Stimulated activated CD4-positive, alpha-beta T cell treated with anti-CD3 and anti-CD28 coated beads, Interleukin-15, amount 100 ng/mL, for 24 hours (primary cell): ENCODE measurements around the gene HARS1.
"Not testable (repeated sequence)": the region's sequence is repeated elsewhere in the genome, so short reads cannot be mapped to it uniquely, and the experiment has no call there.

Experiments
- DNase-seq: peaks from one replicate; pipeline ENCODE4 v3.0.0-alpha.2; 2020

HARS1 gene

GRCh38 chr5:140674211-140674610, 17.0 kb downstream of the HARS1 start:
- DNase-seq = no peak

- DNase-seq = peak; percentile 10
These were observed 17.8 kb downstream of the HARS1 start, which contains the start of gene DND1 for GRCh38 chr5:140673187-140673976. Gene DND1 (minus strand): TSS chr5:140673576. CDS start chr5:140673542, 34 bp downstream.

DNA sequence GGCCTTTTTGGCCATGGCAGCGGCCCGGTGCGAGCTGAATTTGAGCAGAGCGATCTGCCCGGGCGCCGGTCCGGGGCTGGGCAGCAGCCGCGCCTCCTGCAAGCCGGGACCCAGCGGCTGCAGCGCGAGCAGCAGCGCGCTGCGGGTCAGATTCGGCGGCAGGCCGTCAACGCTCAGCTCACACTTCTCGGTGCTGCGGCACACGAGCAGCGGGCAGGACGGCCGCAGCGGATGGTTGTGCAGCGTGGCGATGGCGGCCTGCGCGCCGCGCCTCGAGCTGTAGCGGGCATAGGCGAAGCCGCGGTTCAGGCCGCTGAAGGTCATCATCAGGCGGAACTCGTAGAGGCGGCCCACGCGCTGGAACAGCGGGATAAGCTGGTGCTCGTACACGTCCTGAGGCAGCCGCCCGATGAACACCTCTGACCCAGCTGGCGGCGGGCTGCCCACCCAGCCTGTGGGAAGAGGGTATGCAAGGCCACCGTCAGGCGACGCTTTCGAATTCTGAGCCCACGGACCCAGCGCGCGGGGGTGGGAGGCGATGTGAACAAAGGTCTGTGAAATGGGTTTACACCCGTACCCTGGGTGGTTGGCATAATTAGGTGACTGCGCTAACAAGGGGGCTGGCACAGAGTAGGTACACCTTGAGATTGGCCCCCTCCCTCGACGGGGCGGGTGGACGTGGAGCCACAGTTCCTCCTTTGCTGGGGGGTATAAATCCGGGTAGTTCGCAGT, 18.5 kb downstream of the HARS1 start:
- DNase-seq = peak; percentile 40

DNA sequence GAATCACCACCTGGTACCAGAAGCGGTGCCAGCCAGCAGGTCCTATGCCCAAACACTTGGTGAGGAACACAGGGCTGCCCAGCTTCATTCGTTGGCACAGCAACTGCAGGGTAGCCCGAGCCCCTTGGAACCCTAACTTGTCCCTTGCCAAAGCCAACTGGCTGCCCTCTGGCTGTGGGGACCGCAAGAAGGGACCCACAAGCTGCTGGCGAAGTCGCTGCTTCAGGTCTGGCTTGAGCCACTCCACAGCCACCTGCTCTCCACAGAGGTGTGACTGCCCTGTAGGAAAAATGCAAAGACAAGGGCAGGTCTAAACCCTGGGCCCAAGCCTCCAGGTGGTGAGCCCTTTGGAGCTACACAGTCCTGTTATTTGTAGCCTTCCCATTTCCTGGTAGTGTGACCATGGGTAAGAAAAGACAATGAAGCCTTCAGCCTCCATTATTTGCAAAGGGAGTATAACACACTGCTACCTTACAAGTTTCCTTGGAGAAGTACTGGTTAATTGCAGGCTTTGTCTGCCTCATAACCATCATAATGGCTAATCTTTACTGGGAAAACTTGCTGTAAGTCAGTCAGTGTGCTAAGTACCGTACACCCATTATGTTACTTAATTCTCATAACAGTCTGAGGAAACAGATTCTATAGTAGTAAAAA, 19.6 kb downstream of the HARS1 start:
- DNase-seq = no peak

GRCh38 chr5:140671035-140671434, 20.1 kb downstream of the HARS1 start:
- not testable (repeated sequence) for DNase-seq

DNA sequence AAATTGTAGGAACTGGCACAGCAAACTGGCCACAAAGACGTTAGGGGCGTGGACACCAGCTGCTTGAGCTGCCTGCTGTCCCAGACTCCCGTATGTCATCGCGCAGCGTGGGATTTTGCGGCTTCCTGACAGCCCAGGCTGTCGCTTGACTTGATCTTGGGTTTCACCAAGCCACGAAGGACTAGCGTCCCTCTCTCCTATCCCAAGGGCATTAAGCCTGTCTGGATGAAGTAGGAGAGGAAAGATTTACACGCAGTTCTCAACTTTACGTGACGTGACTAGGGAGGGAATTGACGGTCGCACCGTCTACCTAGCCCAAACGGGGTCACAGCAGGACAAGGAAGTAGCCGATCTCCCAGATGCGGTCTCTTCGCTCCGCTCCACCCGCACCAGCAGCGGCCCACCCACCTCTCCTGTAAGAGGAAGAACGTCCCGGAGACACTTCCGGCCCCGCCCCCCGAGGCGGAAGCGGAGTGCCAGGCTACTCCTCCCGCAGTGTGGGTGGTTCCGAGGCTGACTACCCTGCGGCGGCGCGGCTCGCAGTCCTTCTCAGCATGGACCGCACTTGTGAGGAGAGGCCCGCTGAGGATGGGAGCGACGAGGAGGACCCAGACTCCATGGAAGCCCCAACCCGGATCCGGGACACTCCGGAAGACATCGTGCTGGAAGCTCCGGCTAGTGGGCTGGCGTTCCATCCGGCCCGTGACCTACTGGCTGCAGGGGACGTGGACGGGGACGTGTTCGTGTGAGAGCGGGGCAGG, 26.6 kb downstream of the HARS1 start, which contains the start of gene WDR55:
Gene WDR55 (plus strand): TSS at position 546 of the 761 bp plus-strand sequence. CDS start 9 bp downstream, at position 555.
- DNase-seq = peak; percentile 98

DNA sequence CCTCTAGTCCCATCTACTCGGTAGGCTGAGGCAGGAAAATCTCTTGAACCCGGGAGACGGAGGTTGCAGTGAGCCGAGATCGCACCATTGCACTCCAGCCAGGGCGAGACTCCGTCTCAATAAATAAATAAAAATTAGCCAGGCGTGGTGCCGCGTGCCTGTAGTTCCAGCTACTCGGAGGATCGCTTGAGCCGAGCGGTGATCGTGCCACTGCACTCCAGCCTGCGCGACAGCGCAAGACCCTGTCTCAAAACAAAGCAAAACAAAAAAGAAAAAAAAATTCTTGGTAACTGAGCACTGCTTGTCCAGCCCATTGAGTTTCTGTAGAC, 27.2 kb downstream of the HARS1 start:
- DNase-seq = no peak

- DNase-seq = not testable (repeated sequence)
These were observed 30.8 kb downstream of the HARS1 start for GRCh38 chr5:140660371-140660770.

GRCh38 chr5:140658870-140659269, 32.3 kb downstream of the HARS1 start:
- no peak for DNase-seq

GRCh38 chr5:140647042-140647419, 44.1 kb downstream of the HARS1 start:
- DNase-seq = no peak

DNA sequence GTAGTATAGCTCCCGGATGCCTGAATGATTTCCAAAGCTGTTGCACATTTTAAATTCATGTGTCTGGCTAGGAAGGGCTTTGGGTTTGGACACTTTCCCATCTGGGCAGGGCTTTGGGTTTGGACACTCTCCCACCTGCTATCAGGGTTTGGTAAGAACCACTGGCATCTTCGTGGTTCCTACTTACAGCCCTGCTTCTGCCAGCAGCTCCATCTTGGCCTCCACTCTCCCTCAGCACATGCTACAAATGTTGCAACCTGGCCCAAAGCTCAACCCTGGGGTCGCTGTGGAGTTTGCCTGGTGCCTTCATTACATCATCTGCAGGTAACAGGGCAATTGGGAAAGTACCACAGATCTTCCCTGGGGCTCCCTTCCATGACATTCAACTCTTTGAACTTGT, 48.5 kb downstream of the HARS1 start:
- no peak for DNase-seq

DNA sequence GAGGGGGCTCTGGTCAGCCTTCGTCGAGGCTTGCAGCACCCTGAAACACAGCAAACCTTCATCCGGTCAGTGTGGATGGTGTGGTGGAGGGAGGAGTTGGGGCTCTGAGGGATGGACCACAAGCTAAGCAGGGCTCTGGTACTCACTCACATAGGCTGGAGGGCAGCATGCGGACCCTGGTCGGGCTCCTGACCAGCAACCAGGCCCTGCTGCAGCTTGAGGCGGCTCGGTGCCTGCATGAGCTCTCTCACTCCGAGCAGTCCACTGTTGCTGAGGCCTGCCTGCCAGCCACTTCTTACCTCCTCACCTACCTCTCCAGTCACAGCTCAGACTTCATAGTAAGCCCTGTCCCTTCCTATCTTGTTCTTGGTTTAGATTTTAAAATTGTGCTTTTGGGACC, 49.5 kb downstream of the HARS1 start:
- no peak for DNase-seq

DNA sequence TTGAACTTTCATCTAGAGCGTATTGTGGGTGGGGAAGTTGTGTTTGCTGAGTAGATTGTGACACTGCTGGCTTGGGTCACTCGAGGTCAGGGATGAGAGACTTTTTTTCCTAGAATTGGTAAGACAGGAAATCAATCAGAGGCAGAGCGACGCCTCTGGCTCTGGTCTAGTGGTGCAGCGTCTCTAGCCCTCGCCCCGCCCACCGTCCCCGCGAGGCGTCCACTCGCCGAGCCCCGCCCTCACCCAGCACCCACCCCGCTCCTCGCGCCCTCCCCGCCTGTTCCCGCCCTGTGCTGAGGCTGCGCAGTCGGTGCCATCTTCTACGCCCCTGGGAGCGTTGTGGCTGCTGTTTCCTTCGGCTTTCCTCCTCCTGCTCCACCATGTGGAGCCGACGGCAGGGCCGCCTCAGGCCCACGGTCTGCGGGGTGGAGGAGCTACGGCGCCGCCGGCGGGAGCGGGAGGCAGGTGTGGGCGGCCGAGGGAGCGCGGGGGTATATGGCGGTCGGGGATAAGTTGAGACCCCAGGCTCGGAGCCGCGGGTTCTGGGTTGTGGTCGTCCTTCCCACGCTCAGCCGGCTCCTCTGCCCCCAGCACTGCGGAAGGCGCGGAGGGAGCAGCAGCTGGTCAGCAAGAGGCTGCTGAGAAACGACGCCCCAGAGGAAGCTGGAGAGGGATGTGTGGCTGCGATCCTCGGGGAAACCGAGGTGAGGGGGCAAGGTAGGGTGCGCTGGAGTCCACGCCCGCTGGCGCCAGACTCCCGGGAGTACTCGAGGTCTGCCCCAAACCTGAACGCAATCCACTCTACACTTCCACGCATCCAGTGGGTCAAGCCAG, 51.8 kb downstream of the HARS1 start, which contains the start of gene TMCO6:
Gene TMCO6 (plus strand): TSS at position 304 of the 834 bp plus-strand sequence. CDS start 77 bp downstream, at position 381.
- peak; percentile 99 for DNase-seq

GRCh38 chr5:140638898-140639147, 52.3 kb downstream of the HARS1 start:
- not testable (repeated sequence) for DNase-seq

DNA sequence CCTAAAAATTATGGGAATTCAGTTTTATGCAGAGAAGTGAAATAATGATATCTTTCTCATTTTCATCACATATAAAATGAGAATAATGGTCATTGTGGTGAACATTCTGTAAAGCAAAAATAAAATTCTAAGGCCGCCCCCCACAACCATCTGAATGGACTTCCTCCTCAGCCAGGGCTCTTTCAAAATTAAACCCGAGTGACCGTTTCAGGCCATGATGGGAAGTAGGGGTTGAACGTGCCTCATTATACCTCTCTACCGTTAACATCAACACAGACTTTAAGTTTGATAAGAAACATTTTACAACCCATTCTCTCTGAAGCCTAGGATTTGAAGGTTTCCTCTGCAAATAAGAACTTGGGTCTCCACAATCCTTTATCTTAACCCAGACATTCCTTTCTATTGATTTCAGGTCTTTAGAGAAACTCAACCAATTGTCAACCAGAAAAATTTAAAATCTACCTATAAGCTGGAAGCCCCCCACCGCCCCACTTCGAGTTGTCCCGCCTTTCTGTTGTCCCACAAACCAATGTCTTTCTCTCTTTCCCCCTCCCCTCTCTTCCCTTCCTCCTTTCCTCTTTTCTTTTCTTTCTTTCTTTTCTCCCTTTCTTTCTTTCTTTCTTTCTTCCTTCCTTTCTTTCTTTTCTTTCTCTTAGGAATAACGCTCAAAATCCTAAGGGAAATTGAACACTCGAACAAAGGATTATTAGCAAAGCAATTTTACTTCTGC, 53.6 kb downstream of the HARS1 start:
- no peak for DNase-seq

DNA sequence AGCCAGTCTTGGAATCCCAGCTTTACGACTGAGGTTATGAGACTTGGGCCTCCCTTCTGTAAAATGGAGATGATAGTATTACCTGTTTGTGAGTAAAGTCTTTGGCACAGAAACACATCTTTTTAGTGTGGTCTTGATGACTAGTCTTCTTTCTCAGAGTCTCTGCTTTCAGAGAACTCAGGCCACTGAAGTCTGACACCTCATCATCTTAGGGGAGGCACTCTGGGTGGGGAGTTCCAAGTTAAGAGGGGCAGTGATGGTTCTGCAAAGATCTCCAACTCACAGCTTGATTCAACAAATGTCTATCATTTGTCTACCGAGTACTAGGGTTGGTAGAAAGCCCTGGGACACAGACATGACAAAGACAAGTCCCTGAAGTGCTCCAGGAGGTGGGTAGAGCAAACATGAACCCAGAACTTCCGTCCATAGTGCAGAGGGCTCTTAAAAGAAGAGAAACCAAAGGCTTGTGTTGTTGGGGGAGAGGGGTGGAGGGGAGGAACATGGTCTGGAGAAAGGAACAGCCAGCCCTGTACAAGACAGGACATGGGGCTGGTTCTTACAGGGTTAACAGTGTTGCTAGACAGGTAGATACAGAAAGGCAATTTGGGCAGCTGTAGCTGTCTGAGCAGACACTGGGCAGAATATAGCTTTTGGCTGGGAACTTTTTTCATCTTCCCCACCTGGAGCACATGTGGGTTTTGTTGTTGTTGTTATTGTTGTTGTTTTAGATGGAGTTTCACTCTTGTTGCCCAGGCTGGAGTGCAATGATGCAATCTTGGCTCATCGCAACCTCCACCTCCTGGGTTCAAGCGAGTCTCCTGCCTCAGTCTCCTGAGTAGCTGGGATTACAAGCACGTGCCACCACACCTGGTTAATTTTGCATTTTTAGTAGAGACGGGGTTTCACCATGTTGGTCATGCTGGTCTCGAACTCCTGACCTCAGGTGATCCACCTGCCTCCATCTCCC, 55.6 kb downstream of the HARS1 start:
- DNase-seq = no peak

- no peak for DNase-seq
These were observed 57.1 kb downstream of the HARS1 start for GRCh38 chr5:140634103-140634502.

DNA sequence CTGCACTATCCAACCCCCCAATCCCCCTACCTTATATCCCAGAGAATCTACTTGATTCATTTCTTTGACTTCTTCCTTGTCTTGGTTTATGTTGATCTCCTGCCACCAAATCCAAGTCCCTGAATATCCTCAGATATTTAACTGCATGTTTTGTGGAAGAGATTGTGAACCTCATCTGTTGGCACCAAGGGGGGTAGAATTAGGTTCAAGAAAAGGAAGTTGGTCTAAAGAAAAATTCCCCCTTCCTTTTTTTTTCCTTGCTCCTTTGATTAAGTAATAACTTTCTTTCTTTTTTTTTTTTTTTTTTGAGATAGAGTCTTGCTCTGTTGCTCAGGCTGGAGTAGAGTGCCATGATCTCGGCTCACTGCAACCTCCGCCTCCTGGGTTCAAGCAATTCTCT, 57.7 kb downstream of the HARS1 start:
- DNase-seq = no peak

GRCh38 chr5:140633021-140633471, 58.1 kb downstream of the HARS1 start, which contains the start of gene CD14:
Gene CD14 (minus strand): TSS chr5:140633175. CDS start chr5:140633071, 104 bp downstream.
- DNase-seq = peak; percentile 23
